ENCODE data around the gene MEGF6. TPM values are rescaled to one million over a fixed set of nuclear protein-coding genes. Genes with fewer than 3 reads are reported as not detected.

MEGF6 gene
- total RNA-seq, 1 experiment from 2014 or later: 21.3 TPM

DNA sequence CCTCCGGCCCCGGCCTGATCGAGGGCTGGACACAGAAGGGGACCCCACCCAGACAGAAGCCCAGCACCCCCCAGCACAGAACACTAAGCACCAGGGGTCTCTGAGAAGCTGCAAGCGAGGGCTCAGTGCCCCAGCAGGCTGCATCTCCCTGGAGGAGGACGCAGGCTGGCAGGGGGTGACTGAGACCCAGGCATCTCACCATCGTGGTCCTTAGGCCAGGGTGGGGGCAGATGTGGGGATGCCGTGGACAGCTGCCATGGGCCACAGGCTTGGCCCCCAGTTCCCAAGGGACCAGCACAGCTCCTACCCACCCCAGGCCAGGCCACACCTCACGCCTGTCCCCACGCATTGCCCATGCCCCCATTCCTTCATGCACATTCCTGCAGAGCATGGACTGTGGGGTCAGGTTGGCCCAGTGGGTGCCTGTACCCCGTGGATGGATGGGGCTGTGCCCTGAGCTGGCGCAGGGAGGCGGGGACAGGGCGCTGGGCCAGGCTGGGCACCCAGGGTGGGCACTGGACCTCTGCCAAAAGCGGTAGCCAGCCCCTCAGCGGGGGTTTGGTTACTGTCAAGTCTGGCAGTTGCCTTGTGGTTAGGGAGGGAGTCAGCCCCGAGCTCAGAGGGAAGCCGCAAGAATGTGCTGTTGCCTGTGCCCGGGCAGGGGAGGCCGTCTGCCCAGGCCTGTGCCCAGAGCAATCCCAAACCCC, 95.4 kb downstream of the MEGF6 start:
- no CpG with 5 or more reads among the region's 19 CpGs for WGBS (ENCODE audit: extremely low coverage, insufficient read length, low lambda C conversion rate)
- no peak overlapping the region for H2BK20ac ChIP-seq (ENCODE audit: low read depth, low read length, poor library complexity, severe bottlenecking)
- no peak overlapping the region for H2AFZ ChIP-seq (ENCODE audit: low read length)
- no peaks in the 10 kb centered on the region for H3K4me1 Mint-ChIP-seq
- no peak overlapping the region for H3K18ac ChIP-seq (ENCODE audit: insufficient read length, low read depth, low read length)
- no peak for DNase-seq
- H4K5ac ChIP-seq (ENCODE audit: insufficient read length, low read depth, low read length): no peak overlapping the region
- H2BK5ac ChIP-seq (ENCODE audit: insufficient read length, low read length): no peak overlapping the region
- peaks cover 0 to 3% of the 10 kb centered on the region in 2 experiments; a peak in 3 of 5 replicates for H3K9me3 Mint-ChIP-seq
- H2BK15ac ChIP-seq (ENCODE audit: low read depth, low read length): no peak overlapping the region
- no peaks in the 10 kb centered on the region; the same call in 1 of the 2 replicates for H3K79me2 ChIP-seq (ENCODE audit: insufficient read depth, low read length)
- no peak overlapping the region for H3K4me2 ChIP-seq (ENCODE audit: insufficient read depth, insufficient read length, low read length)
- no peak overlapping the region for H3K9ac ChIP-seq (ENCODE audit: extremely low read depth, insufficient read length, low read length)
- TF ChIP-seq CTCF (conservative IDR thresholded peaks at IDR 0.05): no peak
- no peaks in the 10 kb centered on the region for H3K27me3 ChIP-seq (ENCODE audit: insufficient read depth, low read length)
- peaks cover 0 to 10% (median 5%) of the 10 kb centered on the region in 3 experiments; a peak in 4 of 7 replicates for H3K36me3 Mint-ChIP-seq (ENCODE audit: insufficient read depth in 1 of 3, low read depth in 3 of 3)
- H3K9me3 ChIP-seq (ENCODE audit: control insufficient read depth, low read depth, low read length): no peaks in the 10 kb centered on the region
- no peak overlapping the region for H3K14ac ChIP-seq (ENCODE audit: insufficient read depth, low read length)
- no peak overlapping the region for H3K27ac ChIP-seq (ENCODE audit: insufficient read length, low read depth, low read length)
- no peaks in the 10 kb centered on the region for H3K79me1 ChIP-seq (ENCODE audit: insufficient read depth, low read depth, low read length, poor library complexity, severe bottlenecking)
- no peaks in the 10 kb centered on the region; the same call in 1 of the 2 replicates for H3K27me3 Mint-ChIP-seq (ENCODE audit: low read depth)
- no peak overlapping the region for H4K91ac ChIP-seq (ENCODE audit: insufficient read length, low read depth, low read length)
- no peak overlapping the region for H3K56ac ChIP-seq (ENCODE audit: insufficient read length, low read depth, low read length)
- H3K4me1 ChIP-seq (ENCODE audit: insufficient read depth, low read length): no peaks in the 10 kb centered on the region
- no peak overlapping the region for H3K4me3 Mint-ChIP-seq
- peaks cover 4% of the 10 kb centered on the region for H4K20me1 ChIP-seq (ENCODE audit: control insufficient read depth, insufficient read depth, insufficient read length)
- H3K23ac ChIP-seq (ENCODE audit: insufficient read length, low read depth, low read length): no peak overlapping the region
- H3K23me2 ChIP-seq (ENCODE audit: insufficient read length, low read depth, low read length, poor library complexity, severe bottlenecking): no peaks in the 10 kb centered on the region
- no peak overlapping the region for H3K27ac Mint-ChIP-seq
- H2BK120ac ChIP-seq (ENCODE audit: low read depth, low read length, poor library complexity, severe bottlenecking): no peak overlapping the region
- H2AK5ac ChIP-seq (ENCODE audit: insufficient read length, low read length): no peak overlapping the region
- H3T11ph ChIP-seq (ENCODE audit: low read length): no peak overlapping the region
- no peak overlapping the region for H4K8ac ChIP-seq (replicated peaks; ENCODE audit: insufficient read length, low read depth, low read length)
- no peak overlapping the region for H2BK12ac ChIP-seq (ENCODE audit: insufficient read length, low read depth, low read length)
- H3K4ac ChIP-seq (ENCODE audit: low read depth, low read length): no peak overlapping the region
